Mesendoderm (in vitro differentiated cells): Measurements from ENCODE around the gene EDN2.

Experiments used
- DNase-seq: peaks from one replicate; pipeline ENCODE4 v3.0.0; 2013
- H2AK5ac ChIP-seq: 2 replicates; pipeline ENCODE4 v1.6.1; 2013; ENCODE audit warnings: low read length, inconsistent platforms
- H2BK120ac ChIP-seq: 2 replicates; pipeline ENCODE4 v1.6.1; 2013; ENCODE audit warnings: low read depth, mild to moderate bottlenecking, low read length, moderate library complexity, mixed read lengths
- H2BK15ac ChIP-seq: replicated peaks from 2 replicates; pipeline ENCODE4 v1.6.1; 2013; ENCODE audit warnings: low read depth, mild to moderate bottlenecking, moderate library complexity
- H2BK5ac ChIP-seq: 2 replicates; pipeline ENCODE4 v1.6.1; 2013; ENCODE audit warnings: low read length, inconsistent platforms
- H3K18ac ChIP-seq: 2 replicates; pipeline ENCODE4 v1.6.1; 2013; ENCODE audit warnings: mild to moderate bottlenecking, low read length, mixed read lengths
- H3K23ac ChIP-seq: one replicate; pipeline ENCODE4 v1.6.1; 2013; ENCODE audit warnings: low read length
- H3K27ac ChIP-seq: 2 replicates; pipeline ENCODE4 v1.5.1; 2013; ENCODE audit warnings: low read depth, mild to moderate bottlenecking, inconsistent platforms, low read length, moderate library complexity
- H3K27me3 ChIP-seq: 2 replicates; pipeline ENCODE4 v1.6.1; 2013; ENCODE audit warnings: low read length, control low read depth, mild to moderate bottlenecking, inconsistent platforms; ENCODE audit not compliant: insufficient read depth, poor library complexity
- H3K36me3 ChIP-seq: 2 replicates; pipeline ENCODE4 v1.6.1; 2013; ENCODE audit warnings: low read length, inconsistent platforms; ENCODE audit not compliant: control insufficient read depth, insufficient read depth
- H3K4ac ChIP-seq: one replicate; pipeline ENCODE4 v1.6.1; 2013; ENCODE audit warnings: low read depth, mild to moderate bottlenecking, low read length, moderate library complexity
- H3K4me1 ChIP-seq: 2 replicates; pipeline ENCODE4 v1.6.1; 2013; ENCODE audit warnings: low read depth, low read length, inconsistent platforms; ENCODE audit not compliant: control insufficient read depth
- H3K4me2 ChIP-seq: 2 replicates; pipeline ENCODE4 v1.6.1; 2013; ENCODE audit warnings: low read length
- H3K4me3 ChIP-seq: 2 replicates; pipeline ENCODE4 v1.5.1; 2013; ENCODE audit warnings: mild to moderate bottlenecking, low read length
- H3K56ac ChIP-seq: one replicate; pipeline ENCODE4 v1.6.1; 2013; ENCODE audit warnings: low read length
- H3K79me1 ChIP-seq: 2 replicates; pipeline ENCODE4 v1.6.1; 2013; ENCODE audit warnings: low read length, inconsistent platforms
- H3K79me2 ChIP-seq: 2 replicates; pipeline ENCODE4 v1.6.1; 2013; ENCODE audit warnings: mild to moderate bottlenecking, low read length; ENCODE audit not compliant: control insufficient read depth, insufficient read depth
- H3K9ac ChIP-seq: 2 replicates; pipeline ENCODE4 v1.6.1; 2013; ENCODE audit warnings: low read length, inconsistent platforms
- H4K5ac ChIP-seq: one replicate; pipeline ENCODE4 v1.6.1; 2013; ENCODE audit warnings: low read length
- H4K8ac ChIP-seq: one replicate; pipeline ENCODE4 v1.6.1; 2013; ENCODE audit warnings: low read depth, mild to moderate bottlenecking, control low read depth, low read length, moderate library complexity
- WGBS: extraction: QIAGEN DNeasy Blood & Tissue Kit; methylation state at CpG from one replicate; pipeline ENCODE4 v1.1.7; 2013; ENCODE audit warnings: low lambda C conversion rate, missing lambda C conversion rate; ENCODE audit not compliant: insufficient coverage; ENCODE audit errors: extremely low coverage; 5-methylcytosine and 5-hydroxymethylcytosine counted together

Gene EDN2

DNA sequence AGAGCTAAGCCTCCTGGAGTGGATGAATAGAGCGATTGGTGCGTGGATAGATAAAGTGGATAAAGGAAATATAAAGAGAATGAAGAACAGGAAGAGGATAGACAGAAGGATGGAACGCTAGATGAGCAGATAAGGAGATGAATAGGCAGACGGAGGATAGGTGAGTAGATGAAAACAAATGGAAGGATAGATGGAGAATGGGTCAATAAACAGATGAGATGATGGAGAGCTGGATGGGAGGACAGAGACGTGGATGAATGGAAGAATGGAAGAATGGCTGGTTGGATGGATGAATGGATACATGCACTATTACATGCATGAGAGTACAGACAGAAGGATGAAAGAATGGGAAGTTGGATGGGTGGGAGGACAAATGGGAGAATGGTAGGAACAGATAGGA lies 35.2 kb upstream of the EDN2 start:
- Histone ChIP-seq H3K4ac (no peak overlapping the region), H3K79me1 (no peaks in the 10 kb centered on the region), H3K27ac (no peak overlapping the region), H3K79me2 (no peaks in the 10 kb centered on the region), H3K4me3 (no peak overlapping the region), H3K36me3 (no peaks in the 10 kb centered on the region), H3K56ac (no peak overlapping the region), H3K23ac (no peak overlapping the region), H2AK5ac (no peak overlapping the region), H3K27me3 (no peaks in the 10 kb centered on the region), H2BK15ac (no peak overlapping the region), H3K4me2 (no peak overlapping the region), H3K18ac (no peak overlapping the region), H2BK120ac (no peak overlapping the region), H2BK5ac (no peak overlapping the region), H3K9ac (no peak overlapping the region), H3K4me1 (peaks cover 9% of the 10 kb centered on the region), H4K8ac (no peak overlapping the region), H4K5ac (no peak overlapping the region)
- no peak for DNase-seq
- WGBS = 100% methylated on average over 3 of the region's 5 CpGs

DNA sequence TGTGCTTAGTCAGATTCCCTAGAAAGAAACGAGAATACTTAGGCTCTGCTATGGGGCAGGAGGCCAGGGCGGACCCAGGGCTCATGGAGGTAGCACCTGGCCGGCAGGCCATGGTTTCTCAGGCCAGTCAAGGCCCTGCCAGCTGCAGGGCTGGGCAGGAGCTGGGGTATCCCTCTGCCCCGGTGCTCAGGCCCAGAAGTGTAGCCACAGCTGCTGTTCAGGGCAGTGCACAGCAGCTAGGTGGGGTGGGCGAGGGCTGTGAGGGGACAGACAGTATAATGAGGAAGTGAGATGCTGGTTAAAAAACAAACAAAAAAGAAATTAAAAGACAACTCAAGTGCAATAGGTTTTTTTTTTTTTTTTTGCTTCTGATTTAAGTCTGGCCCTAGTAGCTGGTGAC lies 34.0 kb upstream of the EDN2 start:
- H3K36me3 ChIP-seq = no peaks in the 10 kb centered on the region
- H2AK5ac ChIP-seq = no peak overlapping the region
- H3K4me3 ChIP-seq = no peak overlapping the region
- DNase-seq = no peak
- H3K18ac ChIP-seq = no peak overlapping the region
- H3K23ac ChIP-seq = no peak overlapping the region
- no peaks in the 10 kb centered on the region for H3K79me2 ChIP-seq
- no peak overlapping the region for H2BK15ac ChIP-seq
- no peak overlapping the region for H3K56ac ChIP-seq
- H4K5ac ChIP-seq = no peak overlapping the region
- H3K27me3 ChIP-seq = no peaks in the 10 kb centered on the region
- H3K4me1 ChIP-seq = peaks cover 9% of the 10 kb centered on the region
- no peak overlapping the region for H3K9ac ChIP-seq
- no peak overlapping the region for H3K27ac ChIP-seq
- no peak overlapping the region for H2BK5ac ChIP-seq
- no peak overlapping the region for H4K8ac ChIP-seq
- H3K4me2 ChIP-seq = no peak overlapping the region
- no peak overlapping the region for H2BK120ac ChIP-seq
- H3K4ac ChIP-seq = no peak overlapping the region
- no peaks in the 10 kb centered on the region for H3K79me1 ChIP-seq
- no CpG with 5 or more reads among the region's 5 CpGs for WGBS

DNA sequence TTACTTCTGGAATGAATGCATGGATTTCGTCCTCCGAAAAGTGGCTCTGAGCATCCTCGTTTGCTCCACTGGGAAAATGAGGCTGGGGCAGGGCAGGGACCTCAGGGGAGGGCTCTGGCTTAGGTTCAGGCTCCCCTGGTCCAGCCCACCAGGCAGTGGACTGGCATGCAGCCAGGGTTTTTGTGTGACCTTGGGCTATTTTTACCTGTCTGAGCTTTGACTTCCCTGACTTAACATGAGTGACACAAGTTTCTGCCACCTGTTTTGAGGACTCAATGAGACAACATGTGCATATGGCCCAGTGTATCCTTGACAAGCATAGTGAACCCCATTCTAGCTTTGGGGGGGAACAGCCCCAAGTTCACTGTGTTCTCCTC lies 32.6 kb upstream of the EDN2 start:
- no peak overlapping the region for H4K5ac ChIP-seq
- H3K9ac ChIP-seq = no peak overlapping the region
- no peak for DNase-seq
- no peak overlapping the region for H3K18ac ChIP-seq
- no peak overlapping the region for H3K56ac ChIP-seq
- H3K36me3 ChIP-seq = no peaks in the 10 kb centered on the region
- no CpG with 5 or more reads among the region's 3 CpGs for WGBS
- no peak overlapping the region for H4K8ac ChIP-seq
- no peak overlapping the region for H2AK5ac ChIP-seq
- H3K23ac ChIP-seq = no peak overlapping the region
- H2BK5ac ChIP-seq = no peak overlapping the region
- H3K4ac ChIP-seq = no peak overlapping the region
- no peak overlapping the region for H3K27ac ChIP-seq
- H2BK15ac ChIP-seq = no peak overlapping the region
- no peak overlapping the region for H2BK120ac ChIP-seq
- H3K79me2 ChIP-seq = no peaks in the 10 kb centered on the region
- no peaks in the 10 kb centered on the region for H3K27me3 ChIP-seq
- no peak overlapping the region for H3K4me3 ChIP-seq
- H3K79me1 ChIP-seq = no peaks in the 10 kb centered on the region
- H3K4me2 ChIP-seq = no peak overlapping the region
- peaks cover 8% of the 10 kb centered on the region for H3K4me1 ChIP-seq

DNA sequence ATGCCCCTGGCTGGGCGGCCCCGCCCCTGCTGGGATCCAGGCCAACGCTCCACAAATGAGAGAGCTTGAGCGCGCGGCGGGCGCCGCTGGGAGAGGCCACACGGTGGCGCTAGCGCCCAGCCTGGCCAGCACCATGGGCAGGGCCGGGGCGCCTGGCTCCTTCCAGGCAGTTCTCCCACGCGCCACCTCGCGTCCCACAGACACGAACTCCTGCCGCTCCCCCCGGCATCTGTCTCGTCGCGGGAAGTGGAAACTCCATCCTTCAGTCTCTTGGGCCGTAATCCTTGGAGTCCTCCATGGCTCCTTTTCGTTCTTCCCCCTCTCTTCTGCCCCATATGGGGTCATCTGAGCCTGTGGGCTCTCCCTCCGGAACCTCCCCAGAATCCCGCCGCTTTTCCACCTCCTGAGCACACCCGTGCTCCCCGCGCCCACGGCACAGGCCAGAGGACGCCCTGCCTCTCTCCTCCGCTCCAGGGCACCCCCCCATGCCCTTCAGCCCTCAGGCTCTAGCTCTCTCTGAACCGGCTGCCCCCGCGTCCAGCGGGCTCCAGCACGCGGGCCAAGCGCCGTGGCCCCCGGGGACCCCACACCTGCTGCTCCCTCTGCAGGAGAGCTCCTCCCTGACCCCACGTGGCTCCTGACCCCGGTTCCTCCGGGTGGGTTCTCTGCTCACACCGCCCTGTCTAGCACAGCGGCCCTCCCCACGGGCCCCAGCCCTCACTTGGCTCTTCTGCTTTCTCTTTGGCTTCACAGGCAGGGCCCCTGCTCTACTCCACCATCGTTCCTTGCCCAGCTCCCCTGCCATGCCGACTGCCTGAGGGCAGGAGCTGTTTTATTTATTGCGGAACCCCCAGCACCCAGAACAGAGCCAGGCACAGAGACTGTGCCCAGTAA lies 31.9 kb upstream of the EDN2 start:
- Histone ChIP-seq H3K79me2 (no peaks in the 10 kb centered on the region), H2BK5ac (no peak overlapping the region), H3K4ac (peak overlapping the region; percentile 28), H2AK5ac (no peak overlapping the region), H3K56ac (peak overlapping the region; percentile 87), H2BK15ac (no peak overlapping the region), H3K4me2 (peak overlapping the region; percentile 84), H4K8ac (no peak overlapping the region), H2BK120ac (no peak overlapping the region), H3K9ac (peak overlapping the region; percentile 69), H3K18ac (no peak overlapping the region), H3K27me3 (no peaks in the 10 kb centered on the region), H3K36me3 (no peaks in the 10 kb centered on the region), H3K23ac (no peak overlapping the region), H3K4me3 (no peak overlapping the region), H3K27ac (no peak overlapping the region), H3K79me1 (no peaks in the 10 kb centered on the region), H4K5ac (no peak overlapping the region), H3K4me1 (peaks cover 4% of the 10 kb centered on the region)
- peak; percentile 89 for DNase-seq
- WGBS = no CpG with 5 or more reads among the region's 53 CpGs

DNA sequence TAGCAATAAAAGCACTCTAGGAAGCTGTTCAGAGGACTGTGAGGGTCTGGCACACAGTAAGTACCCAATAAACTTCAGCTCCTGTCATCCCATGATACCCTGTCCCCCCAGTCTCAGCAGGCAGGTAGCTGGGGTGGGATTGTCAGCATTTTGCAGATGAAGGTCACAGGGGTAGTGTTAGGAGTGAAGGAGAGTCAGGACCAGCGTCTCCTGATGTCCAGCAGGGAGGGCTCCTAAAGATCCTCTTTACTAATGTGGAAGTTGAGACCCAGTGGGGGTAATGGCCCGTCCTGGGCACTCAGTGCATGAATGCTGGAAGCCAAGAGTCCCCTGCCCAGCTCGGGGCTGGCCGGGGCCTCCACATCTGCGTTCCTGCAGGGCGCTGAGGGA lies 31.3 kb upstream of the EDN2 start:
- H3K27me3 ChIP-seq = no peaks in the 10 kb centered on the region
- no peak overlapping the region for H3K23ac ChIP-seq
- H3K79me1 ChIP-seq = no peaks in the 10 kb centered on the region
- peak overlapping the region; percentile 44 for H2AK5ac ChIP-seq
- peak overlapping the region; percentile 74 for H3K56ac ChIP-seq
- no CpG with 5 or more reads among the region's 6 CpGs for WGBS
- no peak overlapping the region for H3K4me2 ChIP-seq
- H2BK15ac ChIP-seq = no peak overlapping the region
- H3K79me2 ChIP-seq = no peaks in the 10 kb centered on the region
- H3K9ac ChIP-seq = peak overlapping the region; percentile 44
- H3K18ac ChIP-seq = no peak overlapping the region
- H3K36me3 ChIP-seq = no peaks in the 10 kb centered on the region
- no peak overlapping the region for H3K27ac ChIP-seq
- DNase-seq = no peak
- peak overlapping the region; percentile 17 for H4K5ac ChIP-seq
- H4K8ac ChIP-seq = no peak overlapping the region
- H2BK5ac ChIP-seq = no peak overlapping the region
- peaks cover 4% of the 10 kb centered on the region for H3K4me1 ChIP-seq
- H3K4me3 ChIP-seq = no peak overlapping the region
- H3K4ac ChIP-seq = no peak overlapping the region
- no peak overlapping the region for H2BK120ac ChIP-seq
